Uterus (tissue), 4 donors: ENCODE measurements around the gene PLD5. TPM values are rescaled to one million over a fixed set of nuclear protein-coding genes. Genes with fewer than 3 reads are reported as not detected.
"Not testable (repeated sequence)": the region's sequence is repeated elsewhere in the genome, so short reads cannot be mapped to it uniquely, and the experiment has no call there.

Source experiments
- DNase-seq, 2 donors: peaks; one replicate each; pipeline ENCODE4 v3.0.0-alpha.2; 2019 to 2020
- H3K27ac ChIP-seq, 2 donors: fragments of 200-600 bp; sonication (generic); 1 replicate in 1 of 2; 2 replicates in 1 of 2; pipeline ENCODE4 v1.5.1; 2016 to 2018
- H3K27me3 ChIP-seq, 2 donors: fragments of 200-600 bp; sonication (generic); one replicate each; pipeline ENCODE4 v1.5.1; 2018 to 2019; ENCODE audit warnings: control low read depth in 1 of 2
- H3K36me3 ChIP-seq, 2 donors: fragments of 200-600 bp; sonication (generic); one replicate each; pipeline ENCODE4 v1.5.1; 2019; ENCODE audit warnings: control low read depth in 1 of 2
- H3K4me1 ChIP-seq, 2 donors: fragments of 200-600 bp; sonication (generic); one replicate each; pipeline ENCODE4 v1.5.1; 2018 to 2019; ENCODE audit warnings: control low read depth in 1 of 2
- H3K4me3 ChIP-seq, 2 donors: fragments of 200-600 bp; sonication (generic); 1 replicate in 1 of 2; 2 replicates in 1 of 2; pipeline ENCODE4 v1.5.1; 2018 to 2019; ENCODE audit warnings: mild to moderate bottlenecking in 1 of 2
- H3K9me3 ChIP-seq, 2 donors: fragments of 200-600 bp; sonication (generic); one replicate each; pipeline ENCODE4 v1.5.1; 2019; ENCODE audit warnings: control low read depth in 1 of 2
- POLR2A ChIP-seq, 2 donors: fragments of 450-650 bp; IDR thresholded peaks; one replicate each; pipeline ENCODE4 v1.6.1; 2016; ENCODE audit warnings: antibody characterized with exemption in 2 of 2, mild to moderate bottlenecking in 1 of 2, moderate library complexity in 1 of 2
- intact Hi-C: fragments of 100-400 bp; cut with DNase I; formaldehyde crosslinking; loops from one replicate; pipeline ENCODE4 v1.15.1; 2023; ENCODE audit warnings: low total_unique reads
- total RNA-seq, 4 donors: library from RNA; depleted of rRNA in 3 of 4; stranded (reverse); fragments of >200 nt in 3 of 4; gene quantifications; one replicate each; pipeline versions ENCODE4 v1.1.0 to v1.2.4, GENCODE V29; 2014 to 2023
- TF ChIP-seq, protein P1 (sequence below), 4 experiments: fragments of 200-600 bp in 2 of 4; fragments of 450-650 bp in 2 of 4; sonication (generic) in 2 of 4; IDR thresholded peaks; one replicate each; pipeline ENCODE4 v1.5.1; 2016 to 2019; ENCODE audit warnings: antibody characterized with exemption in 4 of 4, mild to moderate bottlenecking in 2 of 4, moderate library complexity in 1 of 4
- donor health status: DM: yes; HTN: yes; CAD: no.

The PLD5 gene
- total RNA-seq, 4 donors from 2014 or later, result 2.4 to 6.1 (median 5.2) TPM

DNA sequence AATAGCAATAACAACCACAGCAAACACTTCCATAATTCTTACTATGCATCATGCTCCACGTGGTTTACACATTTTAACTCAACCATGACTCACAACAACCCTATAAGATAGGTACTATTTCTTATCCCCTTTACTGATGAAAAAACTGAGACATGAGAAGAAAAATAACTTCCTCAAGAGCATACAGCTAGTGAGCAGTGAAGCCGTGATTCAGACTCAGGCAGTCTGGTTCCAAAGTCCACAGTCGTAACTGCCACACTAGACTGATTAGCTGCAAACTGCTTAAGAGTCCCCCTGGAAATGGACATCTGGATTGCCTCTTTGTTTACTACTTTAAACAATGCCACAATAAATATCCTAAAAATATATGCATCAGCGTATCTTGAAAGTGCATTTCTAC is 55.7 kb downstream of the PLD5 start:
- no peaks in the 10 kb centered on the region for H3K36me3 ChIP-seq
- H3K4me1 ChIP-seq, result peaks cover 0 to 7% of the 10 kb centered on the region in 2 donors
- H3K27ac ChIP-seq, result no peak overlapping the region
- H3K9me3 ChIP-seq, result no peaks in the 10 kb centered on the region
- no peak for DNase-seq
- TF ChIP-seq POLR2A (IDR thresholded peaks at IDR 0.05), result no peak
- TF ChIP-seq, protein P1, sequence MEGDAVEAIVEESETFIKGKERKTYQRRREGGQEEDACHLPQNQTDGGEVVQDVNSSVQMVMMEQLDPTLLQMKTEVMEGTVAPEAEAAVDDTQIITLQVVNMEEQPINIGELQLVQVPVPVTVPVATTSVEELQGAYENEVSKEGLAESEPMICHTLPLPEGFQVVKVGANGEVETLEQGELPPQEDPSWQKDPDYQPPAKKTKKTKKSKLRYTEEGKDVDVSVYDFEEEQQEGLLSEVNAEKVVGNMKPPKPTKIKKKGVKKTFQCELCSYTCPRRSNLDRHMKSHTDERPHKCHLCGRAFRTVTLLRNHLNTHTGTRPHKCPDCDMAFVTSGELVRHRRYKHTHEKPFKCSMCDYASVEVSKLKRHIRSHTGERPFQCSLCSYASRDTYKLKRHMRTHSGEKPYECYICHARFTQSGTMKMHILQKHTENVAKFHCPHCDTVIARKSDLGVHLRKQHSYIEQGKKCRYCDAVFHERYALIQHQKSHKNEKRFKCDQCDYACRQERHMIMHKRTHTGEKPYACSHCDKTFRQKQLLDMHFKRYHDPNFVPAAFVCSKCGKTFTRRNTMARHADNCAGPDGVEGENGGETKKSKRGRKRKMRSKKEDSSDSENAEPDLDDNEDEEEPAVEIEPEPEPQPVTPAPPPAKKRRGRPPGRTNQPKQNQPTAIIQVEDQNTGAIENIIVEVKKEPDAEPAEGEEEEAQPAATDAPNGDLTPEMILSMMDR (IDR thresholded peaks at IDR 0.05), result no peak
- intact Hi-C loops, result no loop called here
- no peak overlapping the region for H3K4me3 ChIP-seq
- no peaks in the 10 kb centered on the region for H3K27me3 ChIP-seq

DNA sequence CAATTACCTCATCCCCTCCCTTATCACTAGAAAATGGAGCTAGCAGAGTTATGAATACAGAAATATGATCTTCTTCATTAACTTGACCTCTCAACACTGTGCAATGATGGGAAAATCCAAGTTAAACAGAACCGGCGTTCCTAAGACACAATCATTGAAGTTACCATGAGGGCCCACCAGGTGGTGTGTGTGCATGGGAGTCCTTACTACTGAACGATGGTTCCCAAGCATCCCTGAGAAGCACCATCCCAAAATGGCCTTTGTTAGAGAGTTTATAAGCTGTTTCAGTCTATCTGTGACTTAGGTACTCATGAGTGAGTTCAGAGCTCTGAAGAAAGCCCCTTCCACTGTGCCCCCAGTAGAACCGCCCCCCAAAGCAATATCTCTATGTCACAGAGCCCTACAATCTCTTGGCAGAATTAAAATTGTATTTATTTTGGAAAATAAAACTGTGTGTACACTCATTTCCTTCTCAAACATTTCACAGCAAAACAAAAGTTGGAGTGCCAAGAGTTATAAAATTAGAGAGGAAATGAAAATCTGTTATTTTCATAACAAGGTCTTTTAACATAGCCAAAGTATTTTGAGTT is 56.8 kb downstream of the PLD5 start:
- H3K4me1 ChIP-seq, result peaks cover 0 to 7% of the 10 kb centered on the region in 2 donors
- H3K27ac ChIP-seq, result peak overlapping the region in 1 of 2 donors; percentile 39
- no peaks in the 10 kb centered on the region for H3K36me3 ChIP-seq
- no peak overlapping the region for H3K4me3 ChIP-seq
- intact Hi-C loops, result no loop called here
- no peaks in the 10 kb centered on the region for H3K27me3 ChIP-seq
- peak; percentile 58 to 64 for DNase-seq
- H3K9me3 ChIP-seq, result no peaks in the 10 kb centered on the region
- TF ChIP-seq POLR2A (IDR thresholded peaks at IDR 0.05), result no peak
- TF ChIP-seq, protein P1 (IDR thresholded peaks at IDR 0.05), result peak; percentile 37 to 61 (median 49)

DNA sequence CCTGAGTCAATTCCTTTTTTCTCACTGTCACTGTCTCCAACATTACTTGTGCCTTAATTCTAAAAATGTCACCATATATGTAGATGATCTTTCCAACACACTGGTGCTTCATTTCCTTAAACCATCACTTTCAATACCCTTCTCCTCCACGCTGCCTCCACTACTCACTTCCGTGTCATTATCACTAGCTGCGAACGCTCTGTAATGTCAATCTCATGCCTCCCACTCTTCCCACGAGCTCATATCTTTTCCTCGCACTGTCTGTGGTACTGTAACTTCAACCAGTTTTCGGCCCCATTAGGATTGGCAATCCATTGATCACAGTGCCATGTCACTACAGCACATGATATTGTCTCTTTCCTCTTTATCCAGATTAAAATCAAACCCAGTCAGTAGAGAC is 61.6 kb downstream of the PLD5 start:
- Histone ChIP-seq H3K36me3 (no peaks in the 10 kb centered on the region), H3K4me3 (no peak overlapping the region), H3K27ac (no peak overlapping the region), H3K9me3 (no peaks in the 10 kb centered on the region), H3K27me3 (no peaks in the 10 kb centered on the region), H3K4me1 (peaks cover 0 to 4% of the 10 kb centered on the region in 2 donors)
- no peak for TF ChIP-seq POLR2A (IDR thresholded peaks at IDR 0.05)
- TF ChIP-seq, protein P1 (IDR thresholded peaks at IDR 0.05), result no peak
- intact Hi-C loops, result no loop called here
- DNase-seq, result no peak

DNA sequence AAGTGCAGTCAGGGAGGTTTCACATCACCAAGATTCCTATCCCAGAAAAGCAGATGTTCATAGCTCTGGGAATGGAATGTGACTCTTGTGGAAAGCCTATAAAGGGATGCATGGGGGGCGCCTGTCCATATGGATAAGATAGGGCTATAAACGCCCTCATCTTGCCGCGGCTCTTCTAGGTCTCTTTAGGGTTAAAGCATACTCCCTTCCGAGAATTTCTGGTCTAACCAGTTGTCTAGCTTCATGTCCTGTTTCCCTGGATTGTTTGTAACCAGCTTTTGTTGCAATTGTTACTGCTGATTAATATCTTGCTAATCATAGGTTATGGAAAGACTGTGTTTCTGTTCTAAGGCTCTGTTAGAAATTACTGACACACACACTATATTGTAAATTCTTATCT is 64.8 kb downstream of the PLD5 start:
- H3K27ac ChIP-seq, intact Hi-C loops: not testable (repeated sequence)

DNA sequence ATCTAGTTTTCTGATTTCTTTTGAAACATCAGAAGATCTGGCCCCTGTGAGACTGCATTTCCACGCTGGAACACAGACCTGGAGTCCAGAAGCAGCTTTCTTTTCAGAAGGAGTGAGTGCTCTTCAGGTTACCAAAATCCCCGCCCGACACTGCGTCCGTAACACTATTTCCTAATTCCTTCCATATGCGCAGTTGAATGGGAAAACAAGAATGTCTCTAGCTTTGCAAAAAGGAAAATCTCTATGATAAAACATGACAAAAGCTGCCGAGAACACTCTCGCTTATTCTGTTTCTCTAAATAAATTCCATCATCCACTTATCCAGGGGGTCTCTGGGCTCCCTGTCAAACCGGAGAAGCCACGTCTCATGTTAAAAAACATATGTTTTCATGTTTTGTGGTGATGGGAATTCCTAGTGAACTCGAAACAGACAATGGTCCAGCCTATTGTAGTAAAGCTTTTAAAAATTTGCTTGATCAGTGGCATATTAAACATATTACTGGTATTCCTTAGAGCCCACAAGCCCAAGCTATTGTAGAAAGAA is 67.7 kb downstream of the PLD5 start:
- H3K27ac ChIP-seq, result no peak overlapping the region
- intact Hi-C loops, result no loop called here
- H3K27me3 ChIP-seq, result no peaks in the 10 kb centered on the region
- no peak overlapping the region for H3K4me3 ChIP-seq
- TF ChIP-seq POLR2A (IDR thresholded peaks at IDR 0.05), result no peak
- TF ChIP-seq, protein P1 (IDR thresholded peaks at IDR 0.05), result no peak
- no peak for DNase-seq
- no peaks in the 10 kb centered on the region for H3K36me3 ChIP-seq
- H3K4me1 ChIP-seq, result no peaks in the 10 kb centered on the region
- no peaks in the 10 kb centered on the region for H3K9me3 ChIP-seq

More for the DNA sequence above, 64.8 kb downstream of the PLD5 start:
- not testable (repeated sequence) for H3K9me3 ChIP-seq, H3K36me3 ChIP-seq, H3K4me1 ChIP-seq, DNase-seq, H3K27me3 ChIP-seq, H3K4me3 ChIP-seq

DNA sequence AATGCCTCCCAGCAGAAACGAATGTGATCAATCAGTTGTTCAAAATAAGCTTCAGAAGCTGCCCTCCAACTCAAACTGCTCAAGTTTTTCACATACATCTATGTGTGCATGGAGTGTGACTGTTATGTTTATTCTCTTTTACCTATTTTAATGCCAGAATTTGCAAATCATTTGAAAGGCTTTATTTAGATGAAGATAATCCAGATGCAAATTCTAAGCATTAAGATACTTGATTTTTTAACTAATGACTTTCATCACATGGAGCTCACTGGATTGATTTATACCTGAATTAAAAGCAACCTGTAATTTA is 69.5 kb downstream of the PLD5 start:
- no peaks in the 10 kb centered on the region for H3K4me1 ChIP-seq
- H3K36me3 ChIP-seq, result no peaks in the 10 kb centered on the region
- no peak overlapping the region for H3K4me3 ChIP-seq
- no peak overlapping the region for H3K27ac ChIP-seq
- intact Hi-C loops, result no loop called here
- no peak for DNase-seq
- TF ChIP-seq, protein P1 (IDR thresholded peaks at IDR 0.05), result no peak
- TF ChIP-seq POLR2A (IDR thresholded peaks at IDR 0.05), result no peak
- H3K9me3 ChIP-seq, result no peaks in the 10 kb centered on the region
- no peaks in the 10 kb centered on the region for H3K27me3 ChIP-seq
